Esophagus squamous epithelium (tissue), 4 donors: Measurements from ENCODE around the gene CACNA1D.

Experiments used
- POLR2A ChIP-seq, 4 donors: fragments of 450-650 bp; IDR thresholded peaks; one replicate each; pipeline ENCODE4 v1.6.1; 2017; ENCODE audit warnings: antibody characterized with exemption in 4 of 4, mild to moderate bottlenecking in 4 of 4, moderate library complexity in 3 of 4
- TF ChIP-seq, protein P1 (sequence below), 6 experiments: fragments of 450-650 bp in 4 of 6; fragments of 200-600 bp in 2 of 6; sonication (generic) in 2 of 6; IDR thresholded peaks; one replicate each; pipeline ENCODE4 v1.5.1; 2016 to 2019; ENCODE audit warnings: antibody characterized with exemption in 6 of 6, mild to moderate bottlenecking in 4 of 6, moderate library complexity in 4 of 6

DNA sequence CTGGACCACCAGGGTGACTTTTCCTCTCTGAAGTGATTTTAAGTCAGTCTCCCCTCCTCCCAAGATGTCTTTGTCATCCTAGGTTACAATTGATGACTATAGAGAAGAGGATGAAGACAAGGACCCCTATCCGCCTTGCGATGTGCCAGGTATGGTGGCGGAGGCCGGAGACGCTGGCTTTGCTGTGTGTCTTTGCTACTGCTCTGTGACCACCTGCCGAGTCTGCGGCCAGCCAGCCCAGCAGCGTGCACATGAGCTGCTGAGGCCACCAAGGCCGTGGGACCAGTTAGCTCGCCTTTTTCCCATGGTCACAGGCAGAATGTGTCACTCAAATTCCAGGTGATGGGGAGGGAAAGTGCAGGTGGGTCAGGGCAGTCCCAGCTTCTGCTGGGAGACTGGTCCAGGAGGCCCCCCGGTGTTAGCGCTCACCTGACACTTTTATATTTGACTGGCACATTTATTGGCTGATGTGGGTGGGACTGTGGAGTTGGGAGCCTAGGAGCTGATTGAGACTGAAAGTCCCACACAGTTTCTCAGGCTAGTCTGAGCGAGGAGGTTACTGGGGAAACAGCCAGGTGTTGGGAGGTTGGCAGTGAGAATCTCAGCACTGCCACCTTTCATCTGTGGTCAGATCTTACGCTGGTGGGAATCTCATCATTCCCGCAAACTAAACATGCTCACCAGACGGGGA, 237.7 kb downstream of the CACNA1D start:
- TF ChIP-seq, protein P1, sequence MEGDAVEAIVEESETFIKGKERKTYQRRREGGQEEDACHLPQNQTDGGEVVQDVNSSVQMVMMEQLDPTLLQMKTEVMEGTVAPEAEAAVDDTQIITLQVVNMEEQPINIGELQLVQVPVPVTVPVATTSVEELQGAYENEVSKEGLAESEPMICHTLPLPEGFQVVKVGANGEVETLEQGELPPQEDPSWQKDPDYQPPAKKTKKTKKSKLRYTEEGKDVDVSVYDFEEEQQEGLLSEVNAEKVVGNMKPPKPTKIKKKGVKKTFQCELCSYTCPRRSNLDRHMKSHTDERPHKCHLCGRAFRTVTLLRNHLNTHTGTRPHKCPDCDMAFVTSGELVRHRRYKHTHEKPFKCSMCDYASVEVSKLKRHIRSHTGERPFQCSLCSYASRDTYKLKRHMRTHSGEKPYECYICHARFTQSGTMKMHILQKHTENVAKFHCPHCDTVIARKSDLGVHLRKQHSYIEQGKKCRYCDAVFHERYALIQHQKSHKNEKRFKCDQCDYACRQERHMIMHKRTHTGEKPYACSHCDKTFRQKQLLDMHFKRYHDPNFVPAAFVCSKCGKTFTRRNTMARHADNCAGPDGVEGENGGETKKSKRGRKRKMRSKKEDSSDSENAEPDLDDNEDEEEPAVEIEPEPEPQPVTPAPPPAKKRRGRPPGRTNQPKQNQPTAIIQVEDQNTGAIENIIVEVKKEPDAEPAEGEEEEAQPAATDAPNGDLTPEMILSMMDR (IDR thresholded peaks at IDR 0.05), result no peak
- no peak for TF ChIP-seq POLR2A (IDR thresholded peaks at IDR 0.05)
